IMR-90 (cell line): ENCODE measurements around the gene CNKSR3. TPM values are rescaled to one million over a fixed set of nuclear protein-coding genes. Genes with fewer than 3 reads are reported as not detected.

Source experiments
- ATAC-seq: fragments of 200-7000 bp; cut with Tn5 transposase; 2 replicates; pipeline ENCODE4 v1.9.1; 2020; ENCODE audit warnings: low read depth, mild to moderate bottlenecking, moderate library complexity
- BruUV-seq: library from RNA; stranded (reverse); fragments of 400-500 nt; replicated peaks from 2 replicates; lab custom pipeline; 2021; lab: Mats Ljungman, UMichigan
- CTCF ChIA-PET: fragments of 300-600 bp; formaldehyde crosslinking; extraction: SDS; loops from one replicate; lab custom pipeline; 2021; ENCODE audit warnings: antibody characterized with exemption; lab: Yijun Ruan, JAX
- POLR2A ChIA-PET: fragments of 300-600 bp; sonication (Branson Sonifier 250); formaldehyde crosslinking; loops from one replicate; lab custom pipeline; 2022; ENCODE audit warnings: antibody characterized with exemption; ENCODE audit not compliant: unreplicated experiment; lab: Charles Lee
- DNase-seq: peaks from one replicate; pipeline ENCODE4 v3.0.0; 2013
- H2AFZ ChIP-seq: replicated peaks from 2 replicates; pipeline ENCODE3; 2013; ENCODE audit warnings: low read length, mild to moderate bottlenecking; ENCODE audit not compliant: poor library complexity
- H2AK5ac ChIP-seq: 2 replicates; pipeline ENCODE4 v1.6.1; 2013; ENCODE audit warnings: low read depth, low read length, inconsistent platforms
- H2AK9ac ChIP-seq: replicated peaks from 2 replicates; pipeline ENCODE3; 2013; ENCODE audit warnings: mild to moderate bottlenecking, low read depth, low read length, moderate library complexity; ENCODE audit not compliant: poor library complexity
- H2BK120ac ChIP-seq: 2 replicates; pipeline ENCODE4 v1.6.1; 2013; ENCODE audit warnings: low read depth, low read length, inconsistent platforms
- H2BK15ac ChIP-seq: 3 replicates; pipeline ENCODE4 v1.6.1; 2013; ENCODE audit warnings: low read depth, low read length, inconsistent platforms
- H2BK20ac ChIP-seq: 2 replicates; pipeline ENCODE4 v1.6.1; 2013; ENCODE audit warnings: low read depth, mild to moderate bottlenecking, inconsistent platforms, low read length, moderate library complexity
- H2BK5ac ChIP-seq: 2 replicates; pipeline ENCODE4 v1.6.1; 2013; ENCODE audit warnings: mild to moderate bottlenecking, low read depth, low read length, inconsistent platforms; ENCODE audit not compliant: poor library complexity, severe bottlenecking
- H3K14ac ChIP-seq: replicated peaks from 2 replicates; pipeline ENCODE4 v1.6.1; 2013; ENCODE audit warnings: low read depth, low read length, inconsistent platforms
- H3K18ac ChIP-seq: 2 replicates; pipeline ENCODE4 v1.6.1; 2013; ENCODE audit warnings: low read depth, low read length, control low read depth
- H3K23ac ChIP-seq: 2 replicates; pipeline ENCODE4 v1.6.1; 2013; ENCODE audit warnings: low read depth, low read length, inconsistent platforms
- H3K27ac ChIP-seq: 2 replicates; pipeline ENCODE4 v1.5.1; 2013; ENCODE audit warnings: mild to moderate bottlenecking, control low read depth, low read length; ENCODE audit not compliant: insufficient read depth
- H3K27me3 ChIP-seq: 2 replicates; pipeline ENCODE4 v1.6.1; 2013; ENCODE audit warnings: low read length; ENCODE audit not compliant: control insufficient read depth, insufficient read depth
- H3K36me3 ChIP-seq: 2 replicates; pipeline ENCODE4 v1.6.1; 2013; ENCODE audit warnings: low read length, mixed read lengths; ENCODE audit not compliant: control insufficient read depth, insufficient read depth
- H3K4ac ChIP-seq: 2 replicates; pipeline ENCODE4 v1.6.1; 2013; ENCODE audit warnings: low read depth, low read length, inconsistent platforms
- H3K4me1 ChIP-seq: 2 replicates; pipeline ENCODE4 v1.6.1; 2013; ENCODE audit warnings: low read length, mixed read lengths; ENCODE audit not compliant: control insufficient read depth, insufficient read depth
- H3K4me2 ChIP-seq: 2 replicates; pipeline ENCODE4 v1.6.1; 2013; ENCODE audit warnings: low read depth, mild to moderate bottlenecking, control low read depth, low read length, moderate library complexity
- H3K4me3 ChIP-seq: 2 replicates; pipeline ENCODE4 v1.5.1; 2013; ENCODE audit warnings: low read depth, mild to moderate bottlenecking, control low read depth, low read length, moderate library complexity; ENCODE audit not compliant: insufficient read depth
- H3K56ac ChIP-seq: 2 replicates; pipeline ENCODE4 v1.6.1; 2013; ENCODE audit warnings: low read length, inconsistent platforms; ENCODE audit not compliant: insufficient read depth; ENCODE audit errors: extremely low read depth
- H3K79me1 ChIP-seq, 2 experiments: 2 replicates each; pipeline ENCODE4 v1.6.1; 2013; ENCODE audit warnings: low read length in 2 of 2, inconsistent platforms in 1 of 2, low read depth in 1 of 2
- H3K9ac ChIP-seq: 2 replicates; pipeline ENCODE4 v1.6.1; 2013; ENCODE audit warnings: low read depth, low read length, control low read depth
- H3K9me1 ChIP-seq: 2 replicates; pipeline ENCODE4 v1.6.1; 2013; ENCODE audit warnings: low read length, inconsistent platforms; ENCODE audit not compliant: insufficient read depth
- H3K9me3 ChIP-seq: 2 replicates; pipeline ENCODE4 v1.6.1; 2013; ENCODE audit warnings: low read length; ENCODE audit not compliant: control insufficient read depth, insufficient read depth
- H4K20me1 ChIP-seq: 2 replicates; pipeline ENCODE4 v1.6.1; 2013; ENCODE audit warnings: low read length, inconsistent platforms; ENCODE audit not compliant: insufficient read depth
- H4K5ac ChIP-seq: 2 replicates; pipeline ENCODE4 v1.6.1; 2013; ENCODE audit warnings: mild to moderate bottlenecking, low read depth, low read length, control low read depth
- H4K8ac ChIP-seq, 2 experiments: 2 replicates each; pipeline ENCODE4 v1.6.1; 2013; ENCODE audit warnings: low read depth in 2 of 2, low read length in 2 of 2, control low read depth in 1 of 2, inconsistent platforms in 1 of 2
- H4K91ac ChIP-seq: 2 replicates; pipeline ENCODE4 v1.6.1; 2013; ENCODE audit warnings: low read depth, low read length, inconsistent platforms; ENCODE audit not compliant: insufficient read depth
- CEBPB ChIP-seq: IDR thresholded peaks from 2 replicates; pipeline ENCODE4 v1.6.1; 2012; ENCODE audit warnings: low read depth, low read length, improper control_type of control experiment
- RCOR1 ChIP-seq: IDR thresholded peaks from 2 replicates; pipeline ENCODE4 v1.6.1; 2012; ENCODE audit warnings: mild to moderate bottlenecking, low read length, improper control_type of control experiment; ENCODE audit not compliant: insufficient replicate concordance
- WGBS, 2 experiments: methylation state at CpG; one replicate each; pipeline versions ENCODE4 v1.1.5 to v1.1.7; 2013; ENCODE audit warnings: missing lambda C conversion rate in 2 of 2; ENCODE audit not compliant: insufficient read length in 1 of 2; ENCODE audit errors: extremely low coverage in 2 of 2; 5-methylcytosine and 5-hydroxymethylcytosine counted together
- dilution Hi-C: fragments of 300-500 bp; cut with HindIII; formaldehyde crosslinking; loops from one replicate; pipeline ENCODE4 v1.14.3; 2018; ENCODE audit warnings: low sequenced_read_pairs; ENCODE audit not compliant: unreplicated experiment
- in situ Hi-C: fragments of 300-500 bp; cut with MboI; formaldehyde crosslinking; loops from 3 replicates; pipeline ENCODE4 v1.14.3; 2019; ENCODE audit warnings: low sequenced_read_pairs, inconsistent platforms, mixed read lengths
- intact Hi-C: fragments of 100-400 bp; cut with micrococcal nuclease; formaldehyde crosslinking; loops from 2 replicates; pipeline ENCODE4 v1.10.0; 2022
- polyA plus RNA-seq, 3 experiments: library from polyadenylated mRNA; depleted of rRNA; stranded (reverse); fragments of >200 nt; gene quantifications; 2 replicates each; pipeline ENCODE4 v1.2.3, GENCODE V29; 2012; ENCODE audit warnings: low replicate concordance in 1 of 3
- total RNA-seq: library from RNA; depleted of rRNA; stranded (reverse); fragments of >200 nt; gene quantifications from 2 replicates; pipeline ENCODE4 v1.2.3, GENCODE V29; 2012

Gene CNKSR3
- total and polyA plus RNA-seq, 2 of the 4 experiments (the other 2 are of a cell fraction) = 6.7 to 15.8 TPM

- no TSS peak for BruUV-seq
- Histone ChIP-seq H3K23ac (no peak overlapping the region), H4K20me1 (peaks cover 8% of the 10 kb centered on the region; the same call in 1 of the 2 replicates), H3K27ac (no peak overlapping the region), H4K91ac (no peak overlapping the region), H3K14ac (no peak overlapping the region), H4K8ac (no peak overlapping the region), H2BK20ac (no peak overlapping the region), H3K9ac (no peak overlapping the region), H3K36me3 (no peaks in the 10 kb centered on the region), H3K4ac (no peak overlapping the region), H2AFZ (no peak overlapping the region), H2BK120ac (no peak overlapping the region), H3K18ac (no peak overlapping the region), H2BK15ac (no peak overlapping the region), H3K56ac (no peak overlapping the region), H3K4me3 (no peak overlapping the region), H3K27me3 (no peaks in the 10 kb centered on the region), H3K79me1 (peaks cover 3 to 12% of the 10 kb centered on the region in 2 experiments; a peak in 3 of 4 replicates), H3K4me2 (no peak overlapping the region), H3K4me1 (peaks cover 2% of the 10 kb centered on the region; the same call in 1 of the 2 replicates), H2AK5ac (no peak overlapping the region), H3K9me3 (no peaks in the 10 kb centered on the region), H4K5ac (no peak overlapping the region), H2AK9ac (no peak overlapping the region), H3K9me1 (peaks cover 6% of the 10 kb centered on the region; the same call in 1 of the 2 replicates), H2BK5ac (no peak overlapping the region)
- DNase-seq = no peak
- WGBS, 2 experiments = 100% methylated on average over 1 of the region's 5 CpGs; no CpG with 5 or more reads in 1 of the 2 experiments
- no peak for ATAC-seq
- ChIA-PET POLR2A (no interaction called here), CTCF (interaction anchor here (0.9 to 1.2 kb wide), 2 partner anchors 10 to 13 kb away, joined by 3 read pairs; no protein-coding TSS in a partner anchor)
- in situ Hi-C loops (no loop called here), intact Hi-C loops (no loop called here), dilution Hi-C loops (no loop called here)
- TF ChIP-seq CEBPB = peak; percentile 80
- no peak for TF ChIP-seq RCOR1
Measured at GRCh38 chr6:154513601-154514320, 3.3 kb upstream of the CNKSR3 start.
